Loucy (cell line): Measurements from ENCODE around the gene EFCAB14.

ENCODE experiments used
- EZH2phosphoT487 ChIP-seq: fragments of 200-600 bp; IDR thresholded peaks from 2 replicates; pipeline ENCODE4 v1.6.1; 2018; ENCODE audit warnings: antibody characterized with exemption, mild to moderate bottlenecking, moderate library complexity, borderline replicate concordance
- TF ChIP-seq, protein P1 (sequence below): fragments of 200-600 bp; sonication (generic); conservative IDR thresholded peaks from 2 replicates; pipeline ENCODE4 v1.5.1; 2014; ENCODE audit warnings: mild to moderate bottlenecking, antibody characterized with exemption, low read length

DNA sequence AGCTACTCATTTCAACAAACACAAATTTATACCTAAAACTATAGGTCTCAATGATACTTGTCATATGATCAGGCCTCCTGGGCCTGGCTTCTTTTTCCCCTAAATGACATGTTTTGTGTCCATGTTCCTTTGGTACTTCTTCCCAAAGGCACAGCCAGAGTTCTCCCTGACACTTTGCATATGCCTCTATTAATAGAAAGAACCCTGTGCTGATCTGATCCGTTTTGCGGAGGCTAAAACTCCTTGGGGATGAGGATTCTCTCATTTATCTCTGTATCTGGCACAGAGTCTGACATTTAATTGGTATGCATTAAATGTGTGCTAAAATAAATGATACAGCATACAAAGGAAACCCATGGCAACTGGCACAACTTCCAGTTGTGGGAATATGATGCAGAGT is 62.3 kb downstream of the EFCAB14 start:
- TF ChIP-seq, protein P1, sequence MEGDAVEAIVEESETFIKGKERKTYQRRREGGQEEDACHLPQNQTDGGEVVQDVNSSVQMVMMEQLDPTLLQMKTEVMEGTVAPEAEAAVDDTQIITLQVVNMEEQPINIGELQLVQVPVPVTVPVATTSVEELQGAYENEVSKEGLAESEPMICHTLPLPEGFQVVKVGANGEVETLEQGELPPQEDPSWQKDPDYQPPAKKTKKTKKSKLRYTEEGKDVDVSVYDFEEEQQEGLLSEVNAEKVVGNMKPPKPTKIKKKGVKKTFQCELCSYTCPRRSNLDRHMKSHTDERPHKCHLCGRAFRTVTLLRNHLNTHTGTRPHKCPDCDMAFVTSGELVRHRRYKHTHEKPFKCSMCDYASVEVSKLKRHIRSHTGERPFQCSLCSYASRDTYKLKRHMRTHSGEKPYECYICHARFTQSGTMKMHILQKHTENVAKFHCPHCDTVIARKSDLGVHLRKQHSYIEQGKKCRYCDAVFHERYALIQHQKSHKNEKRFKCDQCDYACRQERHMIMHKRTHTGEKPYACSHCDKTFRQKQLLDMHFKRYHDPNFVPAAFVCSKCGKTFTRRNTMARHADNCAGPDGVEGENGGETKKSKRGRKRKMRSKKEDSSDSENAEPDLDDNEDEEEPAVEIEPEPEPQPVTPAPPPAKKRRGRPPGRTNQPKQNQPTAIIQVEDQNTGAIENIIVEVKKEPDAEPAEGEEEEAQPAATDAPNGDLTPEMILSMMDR = no peak
- TF ChIP-seq EZH2phosphoT487 = no peak
